Measurements from ENCODE around the gene CYP19A1.

The CYP19A1 gene

DNA sequence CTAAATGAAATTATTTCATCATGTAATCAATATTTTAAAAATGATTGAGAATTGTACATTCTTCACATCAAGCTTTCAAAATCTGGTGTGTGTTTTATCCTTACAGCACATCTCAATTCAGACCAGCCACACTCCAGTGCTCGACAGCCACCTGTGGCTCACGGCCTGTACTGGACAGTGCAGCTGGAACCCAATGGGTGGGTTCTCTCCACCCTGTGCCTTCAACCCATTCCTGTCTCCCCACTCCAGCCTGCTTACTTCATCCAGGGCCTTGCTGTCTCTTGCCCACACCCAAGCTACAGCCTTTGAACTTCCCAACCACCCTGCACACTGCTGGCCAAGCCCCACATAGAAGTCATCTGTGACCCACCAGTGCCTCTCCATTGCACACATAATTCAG, 17.6 kb downstream of the CYP19A1 start:
- ATAC-seq (peak; percentile 24), DNase-seq (ENCODE audit: low spot score in 2 of 2) (no peak)
- Mint-ChIP-seq H3K4me1 (no peaks in the 10 kb centered on the region), H3K4me3 (no peak overlapping the region), H3K27ac (no peak overlapping the region), H3K9me3 (no peaks in the 10 kb centered on the region), H3K36me3 (no peaks in the 10 kb centered on the region)

GRCh38 chr15:51319539-51319938, 18.9 kb downstream of the CYP19A1 start:
- Mint-ChIP-seq H3K4me1 (no peaks in the 10 kb centered on the region), H3K4me3 (no peak overlapping the region), H3K36me3 (no peaks in the 10 kb centered on the region), H3K27ac (no peak overlapping the region), H3K9me3 (no peaks in the 10 kb centered on the region)
- ATAC-seq (no peak), DNase-seq (ENCODE audit: low spot score in 2 of 2) (no peak)

DNA sequence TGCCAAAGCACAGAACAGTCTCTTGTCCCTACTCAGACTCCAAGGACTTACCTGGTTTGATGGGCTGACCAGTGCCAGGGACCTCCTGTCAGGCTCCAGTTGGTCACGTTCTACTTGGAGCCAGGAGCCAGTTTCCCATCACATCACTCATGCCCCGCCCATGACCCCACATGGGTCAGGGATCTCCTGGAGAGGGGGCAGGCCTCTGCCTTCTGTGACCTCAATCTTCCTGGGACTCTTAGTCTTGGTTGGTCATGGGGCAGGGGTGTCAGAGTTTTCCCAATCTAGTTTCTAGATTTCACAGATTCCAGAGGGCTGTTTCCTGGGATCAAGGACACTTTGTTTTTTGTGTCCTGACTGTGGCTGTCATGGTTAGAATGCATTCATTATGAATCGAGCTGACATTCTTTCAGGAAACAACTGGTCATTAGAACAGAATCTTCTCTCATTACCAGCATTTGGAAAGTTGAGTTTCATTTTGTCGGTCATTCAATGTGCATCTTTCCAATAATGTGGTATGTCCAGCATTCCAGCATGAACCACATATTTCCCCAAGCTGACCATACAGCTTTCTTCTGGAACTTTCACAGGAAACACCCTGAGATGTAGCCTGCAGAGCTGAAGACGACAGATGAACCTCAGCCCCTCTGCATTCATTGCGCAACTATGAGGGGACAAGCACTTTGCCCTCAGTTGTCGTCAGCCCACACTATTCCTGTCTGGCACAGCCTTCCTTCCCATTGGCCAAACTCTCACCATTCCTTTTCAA, 19.8 kb downstream of the CYP19A1 start:
- no peaks in the 10 kb centered on the region for H3K36me3 Mint-ChIP-seq
- ATAC-seq (no peak), DNase-seq (ENCODE audit: low spot score in 2 of 2) (no peak)
- H3K4me3 Mint-ChIP-seq, result no peak overlapping the region
- no peaks in the 10 kb centered on the region for H3K4me1 Mint-ChIP-seq
- no peaks in the 10 kb centered on the region for H3K9me3 Mint-ChIP-seq
- no peak overlapping the region for H3K27ac Mint-ChIP-seq

DNA sequence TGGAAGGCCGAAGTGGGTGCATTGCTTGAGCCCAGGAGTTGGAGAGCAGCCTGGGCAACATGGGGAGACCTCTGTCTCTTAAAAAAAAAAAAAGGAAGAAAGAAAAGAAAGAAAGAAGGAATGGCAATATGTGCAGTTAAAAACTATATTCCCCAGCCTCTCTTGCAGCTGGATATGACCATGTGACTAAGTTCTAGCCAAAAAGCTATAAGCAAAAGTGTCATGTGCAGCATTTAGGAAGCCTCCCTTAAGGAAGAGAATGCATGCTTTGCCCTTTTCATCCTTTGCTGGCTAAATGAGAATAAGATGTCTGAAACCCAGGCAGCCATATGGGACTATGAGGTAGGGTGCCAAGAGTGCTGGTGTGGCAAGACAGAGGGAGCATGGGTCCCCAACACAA, 21.8 kb downstream of the CYP19A1 start:
- no peaks in the 10 kb centered on the region for H3K4me1 Mint-ChIP-seq
- no peak overlapping the region for H3K27ac Mint-ChIP-seq
- no peak overlapping the region for H3K4me3 Mint-ChIP-seq
- H3K9me3 Mint-ChIP-seq, result no peaks in the 10 kb centered on the region
- H3K36me3 Mint-ChIP-seq, result no peaks in the 10 kb centered on the region
- DNase-seq (ENCODE audit: low spot score in 2 of 2), result no peak
- ATAC-seq, result no peak

DNA sequence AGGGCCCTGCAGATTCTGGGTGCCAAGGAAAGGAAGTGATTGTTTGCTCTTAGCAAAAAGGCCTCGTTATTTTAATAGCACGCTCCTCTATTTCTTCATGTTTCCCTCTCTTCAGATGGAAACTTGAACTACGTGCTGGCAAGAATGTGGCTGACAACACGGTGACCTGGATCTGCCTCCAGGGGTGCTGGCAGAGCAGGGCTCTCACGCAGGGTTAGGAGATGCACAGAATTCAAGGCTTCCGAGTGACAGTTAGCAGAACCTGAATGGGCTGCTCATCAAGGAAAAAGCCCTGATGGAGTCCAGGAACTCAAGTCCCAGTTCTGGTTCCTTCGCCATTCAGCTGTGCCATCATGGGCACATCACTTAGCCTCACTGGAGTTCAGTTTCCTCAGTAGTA, 22.7 kb downstream of the CYP19A1 start:
- DNase-seq (ENCODE audit: low spot score in 2 of 2) (no peak), ATAC-seq (no peak)
- no peak overlapping the region for H3K4me3 Mint-ChIP-seq
- no peaks in the 10 kb centered on the region for H3K36me3 Mint-ChIP-seq
- H3K27ac Mint-ChIP-seq, result no peak overlapping the region
- H3K9me3 Mint-ChIP-seq, result no peaks in the 10 kb centered on the region
- no peaks in the 10 kb centered on the region for H3K4me1 Mint-ChIP-seq

- Mint-ChIP-seq H3K27ac (no peak overlapping the region), H3K36me3 (no peaks in the 10 kb centered on the region), H3K4me3 (no peak overlapping the region), H3K9me3 (no peaks in the 10 kb centered on the region), H3K4me1 (no peaks in the 10 kb centered on the region)
- ATAC-seq (no peak), DNase-seq (ENCODE audit: low spot score in 2 of 2) (no peak)
These were observed 23.7 kb downstream of the CYP19A1 start for GRCh38 chr15:51314391-51315337.

GRCh38 chr15:51313644-51314280, 24.6 kb downstream of the CYP19A1 start:
- Mint-ChIP-seq H3K4me1 (no peaks in the 10 kb centered on the region), H3K27ac (no peak overlapping the region), H3K4me3 (no peak overlapping the region), H3K36me3 (no peaks in the 10 kb centered on the region), H3K9me3 (no peaks in the 10 kb centered on the region)
- no peak for DNase-seq (ENCODE audit: low spot score in 2 of 2)
- ATAC-seq, result no peak

GRCh38 chr15:51313074-51313393, 25.4 kb downstream of the CYP19A1 start:
- no peaks in the 10 kb centered on the region for H3K36me3 Mint-ChIP-seq
- no peak overlapping the region for H3K4me3 Mint-ChIP-seq
- H3K9me3 Mint-ChIP-seq, result no peaks in the 10 kb centered on the region
- no peak overlapping the region for H3K27ac Mint-ChIP-seq
- H3K4me1 Mint-ChIP-seq, result no peaks in the 10 kb centered on the region
- no peak for ATAC-seq
- DNase-seq (ENCODE audit: low spot score in 2 of 2), result no peak

GRCh38 chr15:51312166-51313073, 26.0 kb downstream of the CYP19A1 start:
- Mint-ChIP-seq H3K4me3 (no peak overlapping the region), H3K27ac (no peak overlapping the region), H3K9me3 (no peaks in the 10 kb centered on the region), H3K36me3 (no peaks in the 10 kb centered on the region), H3K4me1 (no peaks in the 10 kb centered on the region)
- no peak for DNase-seq (ENCODE audit: low spot score in 2 of 2)
- ATAC-seq, result no peak

- DNase-seq (ENCODE audit: low spot score in 2 of 2) (no peak), ATAC-seq (no peak)
- no peak overlapping the region for H3K4me3 Mint-ChIP-seq
- no peaks in the 10 kb centered on the region for H3K36me3 Mint-ChIP-seq
- H3K9me3 Mint-ChIP-seq, result no peaks in the 10 kb centered on the region
- H3K4me1 Mint-ChIP-seq, result no peaks in the 10 kb centered on the region
- no peak overlapping the region for H3K27ac Mint-ChIP-seq
These were observed 26.9 kb downstream of the CYP19A1 start for GRCh38 chr15:51311510-51311909.

DNA sequence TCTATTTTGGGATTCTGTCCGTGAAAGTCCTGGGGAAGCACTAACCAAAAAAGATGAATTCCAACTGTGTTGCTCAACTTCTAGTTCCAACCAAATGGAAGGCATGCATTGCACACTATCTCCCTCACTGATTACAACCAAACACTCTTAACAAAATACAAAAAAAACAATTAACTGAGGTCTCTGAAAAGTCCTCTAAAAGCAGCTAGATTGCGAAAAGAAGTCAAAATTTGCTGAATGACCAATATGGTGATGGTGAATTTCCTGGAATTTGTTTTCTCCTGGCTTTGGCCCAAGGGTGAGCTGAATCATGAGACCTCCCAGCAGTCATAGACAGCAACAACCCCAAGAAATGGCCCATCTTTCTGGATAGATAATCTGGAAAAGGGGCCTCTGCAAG, 28.3 kb downstream of the CYP19A1 start:
- no peaks in the 10 kb centered on the region for H3K4me1 Mint-ChIP-seq
- DNase-seq (ENCODE audit: low spot score in 2 of 2), result no peak
- no peak overlapping the region for H3K4me3 Mint-ChIP-seq
- H3K36me3 Mint-ChIP-seq, result no peaks in the 10 kb centered on the region
- H3K9me3 Mint-ChIP-seq, result no peaks in the 10 kb centered on the region
- no peak for ATAC-seq
- no peak overlapping the region for H3K27ac Mint-ChIP-seq

DNA sequence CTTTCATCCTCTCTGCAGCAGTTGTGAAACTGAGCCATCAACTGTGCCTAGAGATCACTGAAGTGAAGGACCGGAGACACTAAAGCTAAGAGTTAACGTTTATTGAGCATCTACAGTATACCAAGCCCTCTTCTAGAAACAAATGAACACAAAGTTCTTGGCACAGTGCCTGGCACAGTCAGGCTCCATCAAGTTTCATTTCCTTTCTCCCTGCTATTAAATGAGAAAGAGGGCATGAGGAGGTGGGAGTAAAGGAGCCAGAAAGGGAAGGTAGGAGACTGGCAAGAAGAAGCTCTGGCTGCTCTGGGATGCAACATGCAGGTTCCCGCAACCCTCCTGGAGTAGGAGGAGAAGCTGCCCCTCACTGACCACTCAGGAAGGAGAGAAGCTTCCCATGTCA, 30.6 kb downstream of the CYP19A1 start:
- no peak overlapping the region for H3K4me3 Mint-ChIP-seq
- H3K9me3 Mint-ChIP-seq, result no peaks in the 10 kb centered on the region
- ATAC-seq (no peak), DNase-seq (ENCODE audit: low spot score in 2 of 2) (no peak)
- no peaks in the 10 kb centered on the region for H3K36me3 Mint-ChIP-seq
- no peak overlapping the region for H3K27ac Mint-ChIP-seq
- H3K4me1 Mint-ChIP-seq, result no peaks in the 10 kb centered on the region

GRCh38 chr15:51307325-51307724, 31.1 kb downstream of the CYP19A1 start:
- Mint-ChIP-seq H3K4me1 (no peaks in the 10 kb centered on the region), H3K4me3 (no peak overlapping the region), H3K36me3 (no peaks in the 10 kb centered on the region), H3K27ac (no peak overlapping the region), H3K9me3 (no peaks in the 10 kb centered on the region)
- ATAC-seq (no peak), DNase-seq (ENCODE audit: low spot score in 2 of 2) (no peak)

DNA sequence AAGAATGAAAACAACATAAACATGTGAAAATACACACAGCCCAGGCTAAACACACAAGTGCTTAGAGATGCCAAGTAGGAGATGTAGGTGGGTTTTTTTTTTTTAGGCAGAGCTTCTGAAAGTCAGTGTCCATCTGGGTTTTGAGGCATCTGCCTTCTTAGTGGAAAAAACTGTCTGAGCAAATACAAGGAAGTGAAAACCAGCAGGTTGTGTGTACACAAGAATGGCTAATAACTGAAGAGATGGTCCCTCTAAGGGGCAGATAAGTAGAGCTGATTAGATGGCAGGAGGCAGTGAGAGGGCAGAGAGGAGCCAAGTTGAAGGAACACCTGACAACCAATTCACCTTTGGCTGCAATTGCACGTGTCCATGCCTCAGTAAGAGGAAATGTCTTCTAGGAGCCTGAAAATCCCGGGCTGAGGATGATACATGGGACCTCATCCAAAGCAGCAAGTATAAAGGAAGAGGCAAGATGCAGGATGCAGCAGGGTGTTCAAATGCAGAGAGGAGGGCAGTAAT, 34.9 kb downstream of the CYP19A1 start:
- ATAC-seq (no peak), DNase-seq (ENCODE audit: low spot score in 2 of 2) (no peak)
- Mint-ChIP-seq H3K4me3 (no peak overlapping the region), H3K9me3 (no peaks in the 10 kb centered on the region), H3K27ac (no peak overlapping the region), H3K4me1 (no peaks in the 10 kb centered on the region), H3K36me3 (no peaks in the 10 kb centered on the region)

DNA sequence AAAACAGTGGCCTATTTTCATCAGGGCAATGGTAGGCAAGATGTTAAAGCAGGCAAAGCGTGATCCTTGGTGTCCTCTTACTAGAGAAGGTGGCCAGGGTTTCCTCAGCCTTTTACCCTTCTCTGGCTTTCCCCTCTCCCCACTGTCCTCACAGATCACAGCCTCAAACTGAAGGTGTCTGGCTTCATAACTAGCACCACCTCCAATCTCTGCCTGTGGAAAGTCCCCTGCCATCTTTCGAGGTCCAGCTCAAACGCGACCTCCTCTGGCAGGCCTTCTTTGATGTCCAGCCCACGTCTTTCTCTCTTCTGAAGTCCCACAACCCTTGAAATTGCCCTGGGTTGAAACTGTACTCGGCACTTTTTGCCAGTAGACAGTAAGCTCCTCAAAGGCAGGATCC, 35.9 kb downstream of the CYP19A1 start:
- no peak overlapping the region for H3K27ac Mint-ChIP-seq
- ATAC-seq, result no peak

More for the DNA sequence above, 35.9 kb downstream of the CYP19A1 start:
- H3K4me3 Mint-ChIP-seq, result no peak overlapping the region
- DNase-seq (ENCODE audit: low spot score in 2 of 2), result no peak
- no peaks in the 10 kb centered on the region for H3K4me1 Mint-ChIP-seq
- H3K36me3 Mint-ChIP-seq, result no peaks in the 10 kb centered on the region
- H3K9me3 Mint-ChIP-seq, result no peaks in the 10 kb centered on the region
